ENCODE results near the gene MRPS24. TPM values are rescaled to one million over a fixed set of nuclear protein-coding genes. Genes with fewer than 3 reads are reported as not detected.

Gene MRPS24
- total RNA-seq, 1 donor from 2014 or later = 73.1 TPM

DNA sequence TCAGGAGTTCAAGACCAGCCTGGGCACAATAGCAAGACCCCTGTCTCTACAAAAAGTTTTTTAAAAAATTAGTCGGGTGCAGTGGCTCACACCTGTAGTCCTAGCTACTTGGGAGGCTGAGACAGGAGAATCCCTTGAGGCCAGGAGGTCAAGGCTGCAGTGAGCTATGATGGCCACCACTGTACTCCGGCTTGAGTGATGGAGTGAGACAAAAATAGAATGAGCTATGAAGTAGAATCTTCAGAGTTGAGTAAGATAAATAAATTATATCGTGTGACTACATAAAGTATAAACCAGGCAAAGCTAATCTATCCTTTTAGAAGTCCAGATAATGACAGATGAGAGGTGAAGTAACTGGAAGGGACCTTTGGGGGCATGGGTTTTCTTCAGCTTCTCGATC, 15.3 kb upstream of the MRPS24 start:
- ATAC-seq (ENCODE audit: low read depth) (no peak), DNase-seq (no peak)
- Mint-ChIP-seq H3K4me3 (no peak overlapping the region), H3K4me1 (peaks cover 10% of the 10 kb centered on the region), H3K27me3 (no peaks in the 10 kb centered on the region), H3K27ac (no peak overlapping the region), H3K9me3 (no peaks in the 10 kb centered on the region), H3K36me3 (ENCODE audit: low read depth) (peaks cover 51% of the 10 kb centered on the region)
- ChIA-PET CTCF (interaction anchor here (0.7 kb wide), 1 partner anchor 13 kb away, joined by 3 read pairs; no protein-coding TSS in a partner anchor), POLR2A (no interaction called here)
- TF ChIP-seq, protein P1, sequence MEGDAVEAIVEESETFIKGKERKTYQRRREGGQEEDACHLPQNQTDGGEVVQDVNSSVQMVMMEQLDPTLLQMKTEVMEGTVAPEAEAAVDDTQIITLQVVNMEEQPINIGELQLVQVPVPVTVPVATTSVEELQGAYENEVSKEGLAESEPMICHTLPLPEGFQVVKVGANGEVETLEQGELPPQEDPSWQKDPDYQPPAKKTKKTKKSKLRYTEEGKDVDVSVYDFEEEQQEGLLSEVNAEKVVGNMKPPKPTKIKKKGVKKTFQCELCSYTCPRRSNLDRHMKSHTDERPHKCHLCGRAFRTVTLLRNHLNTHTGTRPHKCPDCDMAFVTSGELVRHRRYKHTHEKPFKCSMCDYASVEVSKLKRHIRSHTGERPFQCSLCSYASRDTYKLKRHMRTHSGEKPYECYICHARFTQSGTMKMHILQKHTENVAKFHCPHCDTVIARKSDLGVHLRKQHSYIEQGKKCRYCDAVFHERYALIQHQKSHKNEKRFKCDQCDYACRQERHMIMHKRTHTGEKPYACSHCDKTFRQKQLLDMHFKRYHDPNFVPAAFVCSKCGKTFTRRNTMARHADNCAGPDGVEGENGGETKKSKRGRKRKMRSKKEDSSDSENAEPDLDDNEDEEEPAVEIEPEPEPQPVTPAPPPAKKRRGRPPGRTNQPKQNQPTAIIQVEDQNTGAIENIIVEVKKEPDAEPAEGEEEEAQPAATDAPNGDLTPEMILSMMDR (IDR thresholded peaks at IDR 0.05) = no peak
- intact Hi-C loops (cut with micrococcal nuclease) = no loop called here

DNA sequence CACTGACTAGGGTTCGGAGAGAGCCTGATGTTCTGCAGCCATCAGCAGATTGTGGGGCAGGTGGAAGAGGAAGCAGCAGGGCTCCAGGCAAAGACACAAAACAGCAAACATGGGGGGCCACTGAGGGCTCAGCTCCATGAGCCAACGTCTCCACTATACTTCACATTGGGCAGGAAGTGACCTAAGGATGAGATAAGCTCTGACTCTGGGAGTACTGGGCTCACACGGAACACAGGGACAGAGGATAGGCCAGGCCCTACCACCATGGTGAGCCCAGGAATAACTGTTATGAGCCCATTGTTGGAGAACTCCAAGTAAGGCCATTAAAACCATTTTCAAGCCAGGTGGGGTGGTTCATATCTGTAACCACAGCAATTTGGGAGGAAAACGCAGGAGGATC, 14.9 kb upstream of the MRPS24 start:
- DNase-seq = no peak
- H3K27me3 Mint-ChIP-seq = no peaks in the 10 kb centered on the region
- ATAC-seq (ENCODE audit: low read depth) = no peak
- POLR2A ChIA-PET = no interaction called here
- peaks cover 7% of the 10 kb centered on the region for H3K4me1 Mint-ChIP-seq
- intact Hi-C loops (cut with micrococcal nuclease) = no loop called here
- peaks cover 54% of the 10 kb centered on the region for H3K36me3 Mint-ChIP-seq (ENCODE audit: low read depth)
- TF ChIP-seq, protein P1 (IDR thresholded peaks at IDR 0.05) = no peak
- H3K4me3 Mint-ChIP-seq = no peak overlapping the region
- no peaks in the 10 kb centered on the region for H3K9me3 Mint-ChIP-seq
- CTCF ChIA-PET = interaction anchor here (0.7 kb wide), 1 partner anchor 13 kb away, joined by 3 read pairs; no protein-coding TSS in a partner anchor
- H3K27ac Mint-ChIP-seq = no peak overlapping the region

DNA sequence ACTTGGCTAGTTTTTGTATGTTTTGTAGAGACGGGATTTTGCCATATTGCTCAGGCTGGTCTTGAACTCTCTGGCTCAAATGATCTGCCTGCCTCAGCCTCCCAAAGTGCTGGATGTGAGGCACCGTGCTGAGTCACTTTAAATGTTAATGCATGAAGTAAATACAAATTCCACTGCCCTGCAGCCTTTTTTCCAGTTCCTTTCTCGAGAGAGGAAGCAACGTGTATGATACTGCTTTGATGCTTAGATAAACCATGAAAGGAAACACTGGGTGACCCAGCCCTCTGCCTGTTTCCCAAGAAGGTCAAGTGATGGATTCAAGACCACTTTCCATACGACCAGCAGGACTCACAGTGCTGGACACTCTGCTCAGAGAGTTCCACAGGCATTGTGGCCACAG, 11.3 kb upstream of the MRPS24 start:
- CTCF ChIA-PET = no interaction called here
- ATAC-seq (ENCODE audit: low read depth) (no peak), DNase-seq (no peak)
- Mint-ChIP-seq H3K36me3 (ENCODE audit: low read depth) (peaks cover 80% of the 10 kb centered on the region), H3K9me3 (no peaks in the 10 kb centered on the region), H3K27ac (no peak overlapping the region), H3K27me3 (no peaks in the 10 kb centered on the region), H3K4me1 (peaks cover 10% of the 10 kb centered on the region), H3K4me3 (no peak overlapping the region)
- intact Hi-C loops (cut with micrococcal nuclease) = no loop called here
- TF ChIP-seq, protein P1 (IDR thresholded peaks at IDR 0.05) = no peak
- POLR2A ChIA-PET = no interaction called here

DNA sequence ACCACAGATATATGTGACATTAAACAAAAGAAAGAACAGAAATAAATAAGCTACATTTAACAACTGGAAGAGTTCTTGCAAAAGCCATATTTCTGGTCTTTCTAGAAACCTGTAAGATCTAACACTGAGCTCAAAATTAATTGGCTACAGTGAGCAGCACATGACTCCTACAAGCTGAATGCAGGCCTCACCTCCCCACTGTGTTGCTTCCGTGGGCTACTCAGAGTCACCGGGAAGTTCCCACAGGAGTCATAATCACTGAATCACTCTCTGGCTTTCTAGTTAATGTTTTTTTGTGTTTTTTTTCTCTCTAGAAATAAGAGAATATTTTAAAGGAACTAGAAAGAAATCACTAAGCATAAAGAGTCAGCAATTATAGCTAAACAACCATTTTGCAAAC, 10.2 kb upstream of the MRPS24 start:
- intact Hi-C loops (cut with micrococcal nuclease) = no loop called here
- ChIA-PET CTCF (no interaction called here), POLR2A (no interaction called here)
- Mint-ChIP-seq H3K4me3 (no peak overlapping the region), H3K36me3 (ENCODE audit: low read depth) (peaks cover 74% of the 10 kb centered on the region), H3K9me3 (no peaks in the 10 kb centered on the region), H3K27ac (no peak overlapping the region), H3K4me1 (peaks cover 11% of the 10 kb centered on the region), H3K27me3 (no peaks in the 10 kb centered on the region)
- ATAC-seq (ENCODE audit: low read depth) = no peak
- TF ChIP-seq, protein P1 (IDR thresholded peaks at IDR 0.05) = no peak
- no peak for DNase-seq

DNA sequence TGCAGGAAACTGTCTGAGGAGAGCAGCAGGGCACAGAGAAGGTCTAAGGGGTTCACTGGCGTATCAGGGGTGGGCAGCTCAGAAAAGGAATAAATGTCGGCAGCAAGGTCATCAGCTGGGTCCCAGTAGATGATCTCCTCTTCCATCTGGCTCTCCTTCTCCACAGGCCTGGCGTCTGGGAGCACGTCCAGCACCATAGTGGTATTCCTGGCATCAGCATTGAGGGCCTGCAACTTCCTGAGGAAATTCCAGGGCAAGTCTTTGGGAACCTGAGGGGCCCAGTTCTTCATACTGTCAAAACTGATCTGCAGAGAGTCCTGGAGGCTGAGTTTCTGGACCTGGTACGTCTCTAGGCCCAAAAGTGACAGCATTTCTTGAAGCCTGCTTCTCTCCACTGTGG, 9.6 kb upstream of the MRPS24 start:
- no peak overlapping the region for H3K4me3 Mint-ChIP-seq
- H3K9me3 Mint-ChIP-seq = no peaks in the 10 kb centered on the region
- intact Hi-C loops (cut with micrococcal nuclease) = no loop called here
- peaks cover 11% of the 10 kb centered on the region for H3K4me1 Mint-ChIP-seq
- DNase-seq = no peak
- H3K36me3 Mint-ChIP-seq (ENCODE audit: low read depth) = peaks cover 69% of the 10 kb centered on the region
- CTCF ChIA-PET = no interaction called here
- ATAC-seq (ENCODE audit: low read depth) = no peak
- TF ChIP-seq, protein P1 (IDR thresholded peaks at IDR 0.05) = no peak
- no peak overlapping the region for H3K27ac Mint-ChIP-seq
- no peaks in the 10 kb centered on the region for H3K27me3 Mint-ChIP-seq
- POLR2A ChIA-PET = no interaction called here
